GM10847 (cell line): Measurements from ENCODE around the gene GALNT1.

ENCODE experiments used
- POLR2A ChIP-seq: IDR thresholded peaks from 2 replicates; pipeline ENCODE4 v1.6.1; 2011; ENCODE audit not compliant: insufficient read length; ENCODE audit errors: extremely low read depth

GALNT1 gene

GRCh38 chr18:35703043-35703688 lies 121.6 kb downstream of the GALNT1 start:
- no peak for TF ChIP-seq POLR2A

DNA sequence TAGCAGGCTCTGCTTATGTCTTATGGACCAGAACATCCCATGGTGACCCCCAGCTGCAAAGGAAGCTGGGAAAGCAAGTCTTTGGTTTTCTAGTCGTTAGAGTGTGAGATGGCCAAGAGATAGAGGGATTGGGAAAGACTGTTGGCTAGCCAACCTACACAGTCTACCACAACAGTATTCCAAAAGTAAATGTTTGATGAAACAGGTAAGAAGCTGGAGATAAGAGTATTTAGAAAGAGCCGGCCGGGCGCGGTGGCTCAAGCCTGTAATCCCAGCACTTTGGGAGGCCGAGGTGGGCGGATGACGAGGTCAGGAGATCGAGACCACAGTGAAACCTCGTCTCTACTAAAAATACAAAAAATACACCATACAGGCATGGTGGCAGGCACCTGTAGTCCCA lies 124.4 kb downstream of the GALNT1 start:
- no peak for TF ChIP-seq POLR2A

DNA sequence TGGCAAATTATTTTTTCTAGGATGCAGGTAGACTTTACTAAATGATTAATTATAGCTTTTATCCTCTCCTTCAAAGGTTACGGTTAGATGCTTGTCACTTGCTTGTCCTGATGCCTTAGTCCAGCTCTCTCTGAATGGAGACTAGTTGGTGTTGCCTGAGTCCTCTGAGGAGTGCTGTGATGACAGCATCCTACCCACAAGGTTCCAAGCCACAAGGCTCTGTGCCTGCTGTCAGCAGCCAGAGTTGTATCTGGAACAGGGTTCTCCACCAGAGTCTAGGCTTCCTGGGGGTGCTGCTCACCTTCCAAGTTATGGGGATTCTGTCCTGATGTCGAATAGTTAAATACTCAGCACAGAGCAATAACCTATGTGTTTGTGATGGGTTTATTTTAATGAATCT lies 125.7 kb downstream of the GALNT1 start:
- TF ChIP-seq POLR2A = no peak

GRCh38 chr18:35707674-35708073 lies 126.1 kb downstream of the GALNT1 start:
- TF ChIP-seq POLR2A = no peak

DNA sequence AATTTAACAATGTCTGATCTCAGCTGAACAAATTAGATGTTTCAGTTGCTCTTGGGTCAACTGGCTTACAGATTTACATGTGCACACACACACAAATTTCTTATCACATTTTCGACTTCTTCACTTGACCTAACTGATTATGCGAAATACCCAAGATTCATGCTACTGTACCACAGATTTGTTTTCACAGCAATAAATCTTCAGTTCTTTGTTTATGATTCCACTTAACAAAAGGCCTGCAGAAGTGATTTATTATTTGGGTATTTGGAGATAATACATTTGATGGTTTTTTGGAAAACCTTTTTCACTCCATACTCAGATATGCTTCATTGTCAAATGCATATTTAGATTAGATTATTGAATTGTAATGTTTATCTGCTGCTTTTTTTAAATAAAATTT lies 129.0 kb downstream of the GALNT1 start:
- no peak for TF ChIP-seq POLR2A

GRCh38 chr18:35711227-35711626 lies 129.7 kb downstream of the GALNT1 start:
- TF ChIP-seq POLR2A = no peak

- no peak for TF ChIP-seq POLR2A
These were observed 132.0 kb downstream of the GALNT1 start for GRCh38 chr18:35713545-35713944.

GRCh38 chr18:35714539-35714938 lies 133.0 kb downstream of the GALNT1 start:
- TF ChIP-seq POLR2A = no peak

GRCh38 chr18:35715139-35715538 lies 133.6 kb downstream of the GALNT1 start:
- no peak for TF ChIP-seq POLR2A

DNA sequence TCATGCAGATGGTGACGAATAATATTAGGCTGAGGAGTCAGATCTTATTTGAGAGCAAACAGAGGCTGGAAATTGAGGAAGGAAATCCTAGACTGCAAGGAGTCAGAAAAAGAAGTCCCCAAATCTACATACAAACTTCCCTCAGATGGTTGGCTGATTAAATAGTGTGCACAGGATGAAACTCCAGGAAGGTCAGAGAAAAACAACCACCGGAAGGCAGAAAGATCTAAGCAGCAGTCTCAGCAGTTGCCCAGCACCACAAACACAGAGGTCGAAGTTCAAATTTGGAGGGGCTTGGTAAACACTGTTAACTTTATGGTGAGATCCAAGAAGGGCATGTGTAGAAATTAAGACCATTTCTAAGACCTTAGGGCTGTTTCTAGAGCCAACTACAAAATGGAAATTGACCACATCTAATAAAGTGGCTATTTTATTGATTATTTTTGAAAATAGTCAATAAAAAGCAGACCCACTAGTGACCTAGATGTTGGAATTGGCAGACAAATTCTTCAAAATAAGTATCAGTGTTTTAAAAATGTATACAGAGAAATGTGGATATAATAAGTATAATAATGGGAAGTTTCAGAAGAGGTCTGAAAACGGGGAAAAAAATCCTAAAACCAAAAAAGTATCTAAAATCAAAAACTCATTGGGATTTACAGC lies 134.8 kb downstream of the GALNT1 start:
- no peak for TF ChIP-seq POLR2A

GRCh38 chr18:35717182-35717581 lies 135.6 kb downstream of the GALNT1 start:
- no peak for TF ChIP-seq POLR2A

- TF ChIP-seq POLR2A = no peak
These were observed 140.0 kb downstream of the GALNT1 start for GRCh38 chr18:35721431-35722081.

- TF ChIP-seq POLR2A = no peak
These were observed 147.1 kb downstream of the GALNT1 start for GRCh38 chr18:35728676-35729075.

DNA sequence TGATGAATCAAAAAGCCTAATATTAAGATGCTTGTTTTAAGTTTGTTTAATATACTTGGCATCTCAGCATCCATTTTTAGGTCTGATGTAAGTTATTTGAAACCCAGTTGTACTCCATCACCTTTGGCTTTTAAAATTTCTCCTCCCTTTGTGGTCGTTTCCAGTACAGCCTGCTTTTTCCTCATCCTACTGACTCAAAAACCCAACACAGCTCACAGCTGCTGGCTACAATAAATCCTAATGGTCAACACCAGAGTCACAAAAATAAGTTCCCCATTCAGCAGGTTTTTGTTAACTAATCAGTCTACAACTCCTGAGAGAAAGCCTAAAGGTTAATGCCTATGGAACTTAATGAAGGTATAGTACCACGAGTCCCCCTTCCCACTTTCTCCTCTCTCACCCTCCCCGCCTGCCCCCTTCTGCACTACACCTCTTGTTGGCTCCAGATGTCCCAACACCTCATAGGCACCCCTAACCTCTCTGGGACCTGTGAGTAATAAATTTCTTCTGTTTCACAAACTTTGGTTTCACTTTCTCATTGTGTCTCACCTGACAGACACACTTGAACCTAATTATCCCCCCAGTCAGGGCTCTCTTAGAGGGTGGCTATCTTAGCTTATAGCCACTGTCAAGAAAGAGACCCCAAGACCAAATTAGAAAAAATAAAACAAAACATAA lies 148.6 kb downstream of the GALNT1 start:
- TF ChIP-seq POLR2A = no peak

DNA sequence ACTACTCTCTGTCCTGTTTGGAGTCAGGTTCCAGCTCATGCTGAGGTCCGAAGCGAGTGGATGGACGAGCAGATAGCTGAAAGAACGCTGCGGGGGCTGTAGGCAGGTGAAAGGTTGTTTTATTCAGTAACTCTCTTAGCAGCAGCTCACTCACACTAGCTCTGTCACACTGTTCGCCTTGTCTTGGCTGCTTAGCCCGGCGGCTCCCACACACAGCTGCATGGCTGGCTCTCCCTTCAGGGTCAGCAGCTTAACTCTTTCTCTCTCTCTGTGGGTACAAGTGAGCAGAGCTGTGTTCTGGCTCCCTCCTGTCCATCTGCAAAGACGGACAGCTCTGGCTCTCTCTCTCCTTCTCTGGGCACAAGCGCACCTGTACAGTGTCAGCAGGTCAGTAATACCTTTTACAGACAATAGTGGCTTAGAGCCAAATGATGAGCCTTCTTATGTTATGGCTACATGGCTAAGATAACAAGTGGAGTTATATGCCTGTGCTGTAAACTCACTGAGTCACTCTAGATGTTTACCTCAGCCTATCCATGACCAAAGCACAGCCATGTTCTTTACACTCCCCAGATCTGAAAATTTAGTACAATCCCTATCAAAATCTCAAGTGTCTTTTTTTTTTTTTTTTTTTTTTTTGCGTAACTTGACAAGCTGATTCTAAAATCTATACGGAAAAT lies 149.3 kb downstream of the GALNT1 start:
- TF ChIP-seq POLR2A = no peak
